Adrenal gland (tissue), 5 donors: ENCODE measurements around the gene GSAP.

Experiments used
- CTCF ChIP-seq, 6 experiments: fragments of 450-650 bp in 4 of 6; fragments of 200-600 bp in 2 of 6; sonication (generic) in 1 of 6; IDR thresholded peaks; 1 replicate in 5 of 6; 2 replicates in 1 of 6; pipeline versions ENCODE4 v1.5.1 to v1.8.0; 2016 to 2021; ENCODE audit warnings: antibody characterized with exemption in 6 of 6, mild to moderate bottlenecking in 2 of 6, moderate library complexity in 1 of 6
- POLR2A ChIP-seq, 2 donors: fragments of 450-650 bp; IDR thresholded peaks; one replicate each; pipeline ENCODE4 v1.6.1; 2017; ENCODE audit warnings: antibody characterized with exemption in 2 of 2, mild to moderate bottlenecking in 2 of 2, moderate library complexity in 1 of 2
- donor health status: DM: no; HTN: no; CAD: no.

DNA sequence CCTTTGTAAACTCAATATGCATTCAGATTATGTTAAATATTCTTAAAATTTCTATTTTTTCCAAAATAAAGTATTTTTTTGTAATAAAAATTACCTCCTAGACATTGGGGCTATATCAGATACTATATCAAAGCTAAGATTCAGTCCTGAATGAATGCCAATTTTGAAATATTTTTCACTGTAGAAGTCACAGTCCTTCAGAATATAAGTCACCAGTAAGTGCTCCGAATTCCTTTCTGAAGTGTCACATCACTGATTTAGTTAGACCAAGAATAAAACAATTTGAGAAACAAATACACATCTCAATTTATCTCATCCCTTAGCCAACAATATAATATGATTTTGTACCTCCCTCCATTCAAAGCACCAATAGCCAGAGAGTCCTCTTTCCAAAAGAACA, 33.9 kb upstream of the GSAP start:
- TF ChIP-seq POLR2A (IDR thresholded peaks at IDR 0.05) (no peak), CTCF (IDR thresholded peaks at IDR 0.05) (no peak)
